ENCODE results near the gene GPATCH1.

DNA sequence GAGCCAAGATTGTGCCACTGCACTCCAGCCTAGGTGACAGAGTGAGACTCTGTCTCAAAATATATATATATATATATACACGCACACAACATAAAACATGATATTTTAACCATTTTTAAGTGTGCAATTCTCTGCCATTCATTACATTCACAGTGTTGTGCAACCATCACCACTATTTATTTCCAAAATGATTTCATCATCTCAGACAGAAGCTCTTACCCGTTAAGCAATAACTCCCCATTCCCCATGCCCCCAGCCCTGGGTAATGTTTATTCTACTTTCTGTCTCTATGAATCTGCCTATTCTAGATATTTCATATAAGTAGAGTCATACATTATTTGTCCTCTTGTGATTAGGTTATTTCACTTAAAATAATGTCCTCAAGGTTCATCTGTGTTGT is 71.2 kb downstream of the GPATCH1 start:
- TF ChIP-seq, protein P1, sequence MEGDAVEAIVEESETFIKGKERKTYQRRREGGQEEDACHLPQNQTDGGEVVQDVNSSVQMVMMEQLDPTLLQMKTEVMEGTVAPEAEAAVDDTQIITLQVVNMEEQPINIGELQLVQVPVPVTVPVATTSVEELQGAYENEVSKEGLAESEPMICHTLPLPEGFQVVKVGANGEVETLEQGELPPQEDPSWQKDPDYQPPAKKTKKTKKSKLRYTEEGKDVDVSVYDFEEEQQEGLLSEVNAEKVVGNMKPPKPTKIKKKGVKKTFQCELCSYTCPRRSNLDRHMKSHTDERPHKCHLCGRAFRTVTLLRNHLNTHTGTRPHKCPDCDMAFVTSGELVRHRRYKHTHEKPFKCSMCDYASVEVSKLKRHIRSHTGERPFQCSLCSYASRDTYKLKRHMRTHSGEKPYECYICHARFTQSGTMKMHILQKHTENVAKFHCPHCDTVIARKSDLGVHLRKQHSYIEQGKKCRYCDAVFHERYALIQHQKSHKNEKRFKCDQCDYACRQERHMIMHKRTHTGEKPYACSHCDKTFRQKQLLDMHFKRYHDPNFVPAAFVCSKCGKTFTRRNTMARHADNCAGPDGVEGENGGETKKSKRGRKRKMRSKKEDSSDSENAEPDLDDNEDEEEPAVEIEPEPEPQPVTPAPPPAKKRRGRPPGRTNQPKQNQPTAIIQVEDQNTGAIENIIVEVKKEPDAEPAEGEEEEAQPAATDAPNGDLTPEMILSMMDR (IDR thresholded peaks at IDR 0.05) = no peak
- TF ChIP-seq POLR2A (IDR thresholded peaks at IDR 0.05) (no peak), EP300 (IDR thresholded peaks at IDR 0.05) (no peak)

All from tibial nerve (tissue), 4 donors.